H1 (cell line): ENCODE results near the gene SLC1A7.

Source experiments
- CHD1 ChIP-seq: IDR thresholded peaks from 2 replicates; pipeline ENCODE4 v1.6.1; 2012; ENCODE audit warnings: low read depth, low read length, improper control_type of control experiment
- EZH2 ChIP-seq: fragments of 200-600 bp; sonication (generic); IDR thresholded peaks from 2 replicates; pipeline ENCODE4 v1.7.1; 2012; ENCODE audit warnings: low read depth, mild to moderate bottlenecking, moderate library complexity, low read length, inconsistent platforms; ENCODE audit not compliant: severe bottlenecking
- FOSL1 ChIP-seq: IDR thresholded peaks from 2 replicates; pipeline ENCODE4 v1.6.1; 2011; ENCODE audit warnings: mild to moderate bottlenecking, low read depth, low read length, moderate library complexity; ENCODE audit not compliant: insufficient read depth
- JUND ChIP-seq: IDR thresholded peaks from 2 replicates; pipeline ENCODE4 v1.6.1; 2011; ENCODE audit warnings: mild to moderate bottlenecking, improper control_type of control experiment, low read length
- POLR2A ChIP-seq, 2 experiments: IDR thresholded peaks; 1 replicate in 1 of 2; 2 replicates in 1 of 2; pipeline ENCODE4 v1.6.1; 2011; ENCODE audit warnings: low read depth in 2 of 2, low read length in 2 of 2, mild to moderate bottlenecking in 2 of 2; ENCODE audit errors: control extremely low read depth in 1 of 2
- RAD21 ChIP-seq, 2 experiments: IDR thresholded peaks in 1 of 2; conservative IDR thresholded peaks in 1 of 2; 2 replicates each; pipeline ENCODE4 v1.6.1; 2011; ENCODE audit warnings: low read depth in 2 of 2, low read length in 2 of 2, improper control_type of control experiment in 1 of 2, inconsistent platforms in 1 of 2, mild to moderate bottlenecking in 1 of 2, moderate library complexity in 1 of 2
- SRF ChIP-seq: IDR thresholded peaks from 2 replicates; pipeline ENCODE4 v1.6.1; 2011; ENCODE audit warnings: mild to moderate bottlenecking, low read depth, low read length, moderate library complexity
- TCF12 ChIP-seq: IDR thresholded peaks from 2 replicates; pipeline ENCODE4 v1.6.1; 2011; ENCODE audit warnings: low read depth, mild to moderate bottlenecking, low read length
- YY1 ChIP-seq: IDR thresholded peaks from 2 replicates; pipeline ENCODE4 v1.6.1; 2011; ENCODE audit warnings: low read depth, mild to moderate bottlenecking, low read length
- ZNF274 ChIP-seq: IDR thresholded peaks from 2 replicates; pipeline ENCODE4 v1.7.0; 2012; ENCODE audit warnings: low read length, borderline replicate concordance; ENCODE audit errors: extremely low read depth
- TF ChIP-seq, protein P1 (sequence below), 3 experiments: IDR thresholded peaks; 1 replicate in 2 of 3; 2 replicates in 1 of 3; pipeline versions ENCODE4 v1.5.1 to v1.6.1; 2011; ENCODE audit warnings: low read length in 3 of 3, mild to moderate bottlenecking in 3 of 3, inconsistent platforms in 2 of 3, low read depth in 1 of 3, moderate library complexity in 1 of 3; ENCODE audit not compliant: insufficient read depth in 1 of 3; ENCODE audit errors: control extremely low read depth in 1 of 3
- TF ChIP-seq, protein P2 (sequence below): IDR thresholded peaks from 2 replicates; pipeline ENCODE4 v1.6.1; 2011; ENCODE audit warnings: low read length, improper control_type of control experiment

DNA sequence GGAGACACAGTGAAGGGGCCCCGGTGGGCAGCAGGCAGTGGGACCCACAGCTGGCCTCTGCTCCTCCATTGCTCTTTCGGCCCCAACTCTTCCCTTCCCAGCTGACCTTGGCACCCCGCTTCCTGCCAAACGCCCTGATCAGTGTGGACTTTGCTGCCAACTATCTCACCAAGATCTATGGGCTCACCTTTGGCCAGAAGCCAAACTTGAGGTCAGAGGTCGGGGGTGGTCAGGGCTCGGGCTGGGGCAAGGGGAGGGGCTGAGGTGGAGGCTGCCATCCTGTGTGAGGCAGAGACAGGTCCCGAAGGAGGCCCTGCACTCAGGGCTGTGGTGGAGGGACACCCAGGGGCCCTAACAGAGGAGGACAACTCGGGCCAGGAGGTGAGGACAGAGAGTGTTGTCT is 66.7 kb downstream of the SLC1A7 start:
- TF ChIP-seq POLR2A (IDR thresholded peaks at IDR 0.05; ENCODE audit: control extremely low read depth in 1 of 2, low read depth in 2 of 2, low read length in 2 of 2) (no peak), YY1 (no peak), ZNF274 (no peak), CHD1 (no peak), TCF12 (no peak), JUND (no peak), SRF (no peak), EZH2 (no peak), RAD21 (IDR thresholded peaks at IDR 0.05 in 1 of 2, conservative IDR thresholded peaks at IDR 0.05 in 1 of 2; ENCODE audit: low read depth in 2 of 2, low read length in 2 of 2) (no peak), FOSL1 (no peak)
- TF ChIP-seq, protein P1, sequence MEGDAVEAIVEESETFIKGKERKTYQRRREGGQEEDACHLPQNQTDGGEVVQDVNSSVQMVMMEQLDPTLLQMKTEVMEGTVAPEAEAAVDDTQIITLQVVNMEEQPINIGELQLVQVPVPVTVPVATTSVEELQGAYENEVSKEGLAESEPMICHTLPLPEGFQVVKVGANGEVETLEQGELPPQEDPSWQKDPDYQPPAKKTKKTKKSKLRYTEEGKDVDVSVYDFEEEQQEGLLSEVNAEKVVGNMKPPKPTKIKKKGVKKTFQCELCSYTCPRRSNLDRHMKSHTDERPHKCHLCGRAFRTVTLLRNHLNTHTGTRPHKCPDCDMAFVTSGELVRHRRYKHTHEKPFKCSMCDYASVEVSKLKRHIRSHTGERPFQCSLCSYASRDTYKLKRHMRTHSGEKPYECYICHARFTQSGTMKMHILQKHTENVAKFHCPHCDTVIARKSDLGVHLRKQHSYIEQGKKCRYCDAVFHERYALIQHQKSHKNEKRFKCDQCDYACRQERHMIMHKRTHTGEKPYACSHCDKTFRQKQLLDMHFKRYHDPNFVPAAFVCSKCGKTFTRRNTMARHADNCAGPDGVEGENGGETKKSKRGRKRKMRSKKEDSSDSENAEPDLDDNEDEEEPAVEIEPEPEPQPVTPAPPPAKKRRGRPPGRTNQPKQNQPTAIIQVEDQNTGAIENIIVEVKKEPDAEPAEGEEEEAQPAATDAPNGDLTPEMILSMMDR (IDR thresholded peaks at IDR 0.05; ENCODE audit: control extremely low read depth in 1 of 3, insufficient read depth in 1 of 3, low read depth in 1 of 3, low read length in 3 of 3) = no peak
- TF ChIP-seq, protein P2, sequence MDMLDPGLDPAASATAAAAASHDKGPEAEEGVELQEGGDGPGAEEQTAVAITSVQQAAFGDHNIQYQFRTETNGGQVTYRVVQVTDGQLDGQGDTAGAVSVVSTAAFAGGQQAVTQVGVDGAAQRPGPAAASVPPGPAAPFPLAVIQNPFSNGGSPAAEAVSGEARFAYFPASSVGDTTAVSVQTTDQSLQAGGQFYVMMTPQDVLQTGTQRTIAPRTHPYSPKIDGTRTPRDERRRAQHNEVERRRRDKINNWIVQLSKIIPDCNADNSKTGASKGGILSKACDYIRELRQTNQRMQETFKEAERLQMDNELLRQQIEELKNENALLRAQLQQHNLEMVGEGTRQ = no peak
